ENCODE results near the gene INTS1. TPM values are rescaled to one million over a fixed set of nuclear protein-coding genes. Genes with fewer than 3 reads are reported as not detected.

The INTS1 gene
- total RNA-seq, 1 donor from 2014 or later, result 134 TPM

DNA sequence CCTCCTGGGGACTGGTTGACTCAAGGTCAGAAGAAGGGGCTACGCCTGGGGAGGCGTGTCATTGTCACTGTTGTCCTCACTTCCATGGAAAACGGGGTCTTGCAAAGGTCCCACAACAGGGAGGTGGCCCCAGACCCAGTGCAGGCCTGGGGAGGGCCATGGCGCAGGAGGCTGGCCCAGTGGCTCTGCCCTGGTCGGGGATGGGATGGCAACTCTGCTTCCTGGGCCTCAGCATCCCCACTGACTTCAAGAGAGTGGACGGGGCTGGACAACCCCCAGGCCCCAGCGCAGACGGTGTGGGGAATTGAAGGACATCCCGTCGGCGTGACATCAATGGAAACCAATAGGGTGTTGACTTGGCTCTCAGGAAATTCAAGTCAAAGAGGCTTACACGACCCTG is 80.1 kb downstream of the INTS1 start:
- H3K27me3 Mint-ChIP-seq, result peaks cover 32% of the 10 kb centered on the region
- no peak overlapping the region for H3K4me3 Mint-ChIP-seq
- H3K4me1 Mint-ChIP-seq (ENCODE audit: unreplicated experiment), result no peaks in the 10 kb centered on the region
- no peak overlapping the region for H3K27ac Mint-ChIP-seq
- H3K9me3 Mint-ChIP-seq, result no peaks in the 10 kb centered on the region
- TF ChIP-seq, protein P1, sequence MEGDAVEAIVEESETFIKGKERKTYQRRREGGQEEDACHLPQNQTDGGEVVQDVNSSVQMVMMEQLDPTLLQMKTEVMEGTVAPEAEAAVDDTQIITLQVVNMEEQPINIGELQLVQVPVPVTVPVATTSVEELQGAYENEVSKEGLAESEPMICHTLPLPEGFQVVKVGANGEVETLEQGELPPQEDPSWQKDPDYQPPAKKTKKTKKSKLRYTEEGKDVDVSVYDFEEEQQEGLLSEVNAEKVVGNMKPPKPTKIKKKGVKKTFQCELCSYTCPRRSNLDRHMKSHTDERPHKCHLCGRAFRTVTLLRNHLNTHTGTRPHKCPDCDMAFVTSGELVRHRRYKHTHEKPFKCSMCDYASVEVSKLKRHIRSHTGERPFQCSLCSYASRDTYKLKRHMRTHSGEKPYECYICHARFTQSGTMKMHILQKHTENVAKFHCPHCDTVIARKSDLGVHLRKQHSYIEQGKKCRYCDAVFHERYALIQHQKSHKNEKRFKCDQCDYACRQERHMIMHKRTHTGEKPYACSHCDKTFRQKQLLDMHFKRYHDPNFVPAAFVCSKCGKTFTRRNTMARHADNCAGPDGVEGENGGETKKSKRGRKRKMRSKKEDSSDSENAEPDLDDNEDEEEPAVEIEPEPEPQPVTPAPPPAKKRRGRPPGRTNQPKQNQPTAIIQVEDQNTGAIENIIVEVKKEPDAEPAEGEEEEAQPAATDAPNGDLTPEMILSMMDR (conservative IDR thresholded peaks at IDR 0.05), result no peak
- no peak for DNase-seq (ENCODE audit: extremely low spot score, unreplicated experiment)
- no peaks in the 10 kb centered on the region for H3K36me3 Mint-ChIP-seq

DNA sequence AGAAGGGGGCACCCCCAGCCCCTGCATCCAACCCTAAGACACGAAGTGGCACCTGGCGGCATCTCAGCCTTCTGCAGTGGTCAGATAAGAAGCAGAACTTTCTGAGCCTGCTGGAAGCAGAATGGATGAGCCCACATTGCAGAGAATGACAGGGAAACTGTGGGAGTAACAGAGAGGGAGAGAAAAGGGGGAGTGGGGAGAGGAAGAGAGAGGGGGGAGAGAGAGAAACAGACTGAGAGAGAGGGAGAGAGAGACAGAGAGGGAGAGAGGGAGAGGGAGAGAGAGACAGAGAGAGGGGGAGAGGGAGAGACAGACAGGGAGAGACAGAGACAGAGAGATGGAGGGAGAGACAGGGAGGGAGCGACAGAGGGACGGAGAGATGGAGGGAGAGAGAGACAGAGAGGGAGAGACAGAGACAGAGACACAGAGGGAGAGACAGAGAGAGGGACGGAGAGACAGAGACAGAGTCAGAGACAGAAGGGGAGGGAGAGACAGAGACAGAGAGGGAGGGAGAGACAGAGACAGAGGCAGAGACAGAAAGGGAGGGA is 80.9 kb downstream of the INTS1 start:
- TF ChIP-seq, protein P1 (conservative IDR thresholded peaks at IDR 0.05), result no peak
- Mint-ChIP-seq H3K9me3 (no peaks in the 10 kb centered on the region), H3K4me3 (no peak overlapping the region), H3K36me3 (no peaks in the 10 kb centered on the region), H3K27ac (no peak overlapping the region), H3K27me3 (peaks cover 31% of the 10 kb centered on the region), H3K4me1 (ENCODE audit: unreplicated experiment) (no peaks in the 10 kb centered on the region)
- no peak for DNase-seq (ENCODE audit: extremely low spot score, unreplicated experiment)

DNA sequence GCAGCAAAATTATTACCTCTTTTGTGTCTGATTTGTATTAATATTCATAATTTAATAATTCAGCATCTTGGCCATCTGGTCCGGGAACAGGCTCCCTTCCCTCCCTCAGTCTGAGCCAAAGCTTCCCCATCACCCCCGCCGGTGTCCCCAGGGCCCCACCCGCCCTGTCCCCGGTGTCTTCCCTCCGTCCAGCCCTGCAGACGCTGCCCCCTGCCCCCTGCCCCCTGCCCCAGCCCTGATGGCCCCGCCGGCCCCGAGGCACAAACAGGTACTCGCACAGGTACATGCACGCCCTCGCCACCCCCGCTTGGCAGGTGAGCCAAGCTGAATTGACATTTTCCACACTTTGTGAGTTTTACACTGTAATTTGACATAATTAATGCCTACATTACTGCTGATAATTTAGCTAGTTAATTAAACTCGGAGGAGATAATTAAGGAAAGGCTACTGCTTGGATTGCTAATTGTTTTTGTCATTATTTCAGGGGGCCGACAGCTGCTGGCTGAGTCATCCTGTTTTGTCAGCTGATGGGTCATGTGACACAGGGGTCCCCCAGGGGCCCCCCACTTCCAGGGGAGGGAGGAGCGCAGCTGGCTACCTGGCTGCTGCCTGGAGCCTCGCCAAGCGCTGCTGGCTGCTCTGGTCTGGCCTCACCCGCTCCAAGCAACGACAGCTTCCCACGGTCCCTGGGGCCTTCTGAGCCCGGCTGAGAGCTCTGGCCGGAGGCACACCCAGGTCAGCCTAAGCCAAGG is 81.5 kb downstream of the INTS1 start:
- Mint-ChIP-seq H3K27me3 (peaks cover 34% of the 10 kb centered on the region), H3K4me1 (ENCODE audit: unreplicated experiment) (no peaks in the 10 kb centered on the region), H3K4me3 (no peak overlapping the region), H3K36me3 (no peaks in the 10 kb centered on the region), H3K27ac (no peak overlapping the region), H3K9me3 (no peaks in the 10 kb centered on the region)
- TF ChIP-seq, protein P1 (conservative IDR thresholded peaks at IDR 0.05), result no peak
- no peak for DNase-seq (ENCODE audit: extremely low spot score, unreplicated experiment)

DNA sequence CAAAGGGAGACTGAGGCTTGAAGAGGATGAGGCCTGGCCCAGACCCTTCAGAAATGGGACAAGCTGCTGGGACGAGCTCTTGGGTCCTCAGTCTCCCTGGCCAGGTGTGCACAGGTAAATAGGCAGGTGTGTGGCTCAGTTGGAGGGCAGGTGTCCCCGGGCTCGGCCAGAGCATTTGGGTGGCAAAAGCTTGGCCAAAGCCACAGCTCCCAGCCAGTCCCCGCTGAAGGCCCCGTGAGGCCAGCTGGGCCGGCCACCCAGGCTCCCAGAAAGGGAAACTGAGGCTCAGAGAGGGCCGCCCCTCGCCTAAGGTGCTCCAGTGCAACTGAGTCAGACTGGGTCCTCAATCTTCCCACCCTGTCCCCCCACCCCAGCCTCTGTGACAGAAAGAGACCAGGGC is 82.2 kb downstream of the INTS1 start:
- H3K36me3 Mint-ChIP-seq, result no peaks in the 10 kb centered on the region
- H3K27ac Mint-ChIP-seq, result no peak overlapping the region
- H3K9me3 Mint-ChIP-seq, result no peaks in the 10 kb centered on the region

DNA sequence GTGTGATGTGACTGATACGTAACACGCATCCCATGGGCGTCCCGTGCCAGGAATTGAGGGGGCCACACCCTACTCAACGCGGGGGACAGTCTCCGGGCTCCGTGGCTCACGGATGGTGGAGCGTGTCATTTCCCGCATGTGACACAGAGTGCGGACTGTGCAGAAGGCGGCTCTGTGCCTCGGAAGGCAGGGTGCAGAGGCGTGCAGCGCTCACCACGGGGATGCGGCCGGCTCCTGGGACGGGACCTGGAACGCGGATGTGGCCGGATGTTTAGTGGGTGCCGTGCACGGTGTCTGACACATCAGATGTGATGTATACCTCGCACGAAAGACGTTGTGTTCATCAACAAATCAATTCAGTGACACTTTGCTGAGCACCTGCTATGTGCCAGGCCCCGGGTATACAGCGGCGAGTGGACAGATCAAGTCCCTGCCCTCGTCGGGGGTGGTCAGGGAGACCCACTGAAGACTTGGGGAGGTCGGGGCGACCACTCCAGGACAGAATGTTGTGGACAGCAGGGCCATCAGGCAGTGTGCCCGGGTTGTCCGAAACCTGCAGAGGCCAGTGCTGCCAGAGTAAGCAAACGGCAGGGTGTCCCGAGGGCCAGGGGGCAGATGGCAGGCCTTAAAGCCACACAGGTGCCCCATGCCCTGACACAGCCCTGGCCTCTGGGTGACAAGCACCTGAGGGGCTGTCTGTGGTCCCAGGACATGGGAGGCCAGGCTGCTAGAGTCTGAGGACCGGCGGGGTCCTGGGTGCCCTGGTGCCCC is 83.0 kb downstream of the INTS1 start:
- H3K36me3 Mint-ChIP-seq, result no peaks in the 10 kb centered on the region

More for the DNA sequence above, 82.2 kb downstream of the INTS1 start:
- no peaks in the 10 kb centered on the region for H3K4me1 Mint-ChIP-seq (ENCODE audit: unreplicated experiment)
- H3K27me3 Mint-ChIP-seq, result peaks cover 41% of the 10 kb centered on the region
- TF ChIP-seq, protein P1 (conservative IDR thresholded peaks at IDR 0.05), result no peak
- DNase-seq (ENCODE audit: extremely low spot score, unreplicated experiment), result no peak
- H3K4me3 Mint-ChIP-seq, result no peak overlapping the region

More for the DNA sequence above, 83.0 kb downstream of the INTS1 start:
- H3K27me3 Mint-ChIP-seq, result peaks cover 45% of the 10 kb centered on the region
- H3K4me1 Mint-ChIP-seq (ENCODE audit: unreplicated experiment), result no peaks in the 10 kb centered on the region
- H3K4me3 Mint-ChIP-seq, result no peak overlapping the region
- no peak for DNase-seq (ENCODE audit: extremely low spot score, unreplicated experiment)
- TF ChIP-seq, protein P1 (conservative IDR thresholded peaks at IDR 0.05), result no peak
- H3K9me3 Mint-ChIP-seq, result no peaks in the 10 kb centered on the region
- no peak overlapping the region for H3K27ac Mint-ChIP-seq

Other genes starting within 250 kb of the INTS1 start
- gene MICALL2, start 44.9 kb downstream of the INTS1 start, total RNA-seq (ENCODE audit: low replicate concordance), result 5.6 and 12.3 TPM in 2 replicates
- gene MAFK, start 26.3 kb upstream of the INTS1 start, total RNA-seq (ENCODE audit: low replicate concordance), result 8.2 and 19.9 TPM in 2 replicates
- gene TMEM184A, start 51.8 kb upstream of the INTS1 start, total RNA-seq (ENCODE audit: low replicate concordance), result 6.6 and 7.6 TPM in 2 replicates
- 27.0 and 35.2 TPM in 2 replicates for gene PSMG3, start 65.6 kb upstream of the INTS1 start, total RNA-seq (ENCODE audit: low replicate concordance)
- 5.7 and 5.8 TPM in 2 replicates for gene ELFN1, start 165.9 kb upstream of the INTS1 start, total RNA-seq (ENCODE audit: low replicate concordance)